ENCODE measurements around the gene NELFA.

- TF ChIP-seq TSHZ2 (CRISPR knock-in tag; IDR thresholded peaks at IDR 0.05) (no peak), ZC3H10 (CRISPR knock-in tag; IDR thresholded peaks at IDR 0.05) (no peak), SNAI2 (CRISPR knock-in tag; IDR thresholded peaks at IDR 0.05) (no peak), ZFP30 (CRISPR knock-in tag; IDR thresholded peaks at IDR 0.05) (no peak), ZNF565 (CRISPR knock-in tag; conservative IDR thresholded peaks at IDR 0.05; ENCODE audit: low read depth) (no peak), ESRRG (CRISPR knock-in tag; IDR thresholded peaks at IDR 0.05) (no peak), OSR1 (CRISPR knock-in tag; IDR thresholded peaks at IDR 0.05) (no peak), BACH2 (CRISPR knock-in tag; IDR thresholded peaks at IDR 0.05; ENCODE audit: borderline replicate concordance) (no peak), GLIS3 (CRISPR knock-in tag; IDR thresholded peaks at IDR 0.05) (no peak), CREB5 (CRISPR knock-in tag; IDR thresholded peaks at IDR 0.05; ENCODE audit: low read depth) (no peak), ZFP3 (CRISPR knock-in tag; IDR thresholded peaks at IDR 0.05) (no peak), ZNF8 (CRISPR knock-in tag; IDR thresholded peaks at IDR 0.05) (no peak), RARB (CRISPR knock-in tag; IDR thresholded peaks at IDR 0.05) (no peak), POU6F1 (CRISPR knock-in tag; IDR thresholded peaks at IDR 0.05; ENCODE audit: borderline replicate concordance, low read depth) (no peak)
Measured at GRCh38 chr4:1933700-1934099, 75.1 kb downstream of the NELFA start.
